GM23338 (cell line): ENCODE measurements around the gene CYP19A1. TPM values are rescaled to one million over a fixed set of nuclear protein-coding genes. Genes with fewer than 3 reads are reported as not detected.

ENCODE experiments used
- ATAC-seq: fragments of 200-7000 bp; cut with Tn5 transposase; 3 replicates; pipeline ENCODE4 v1.9.1; 2020
- DNase-seq: peaks from one replicate; pipeline ENCODE4 v3.0.0-alpha.2; 2015; ENCODE audit warnings: low spot score
- H2AFZ ChIP-seq: fragments of 200-600 bp; sonication (generic); 2 replicates; pipeline ENCODE4 v1.8.0; 2016; ENCODE audit warnings: antibody characterized with exemption, mild to moderate bottlenecking, moderate library complexity
- H3F3A ChIP-seq: fragments of 200-600 bp; sonication (generic); replicated peaks from 2 replicates; pipeline ENCODE4 v1.8.0; 2017; ENCODE audit warnings: antibody characterized with exemption, mixed run types, low read depth
- H3K27ac ChIP-seq: fragments of 200-600 bp; sonication (generic); 2 replicates; pipeline ENCODE4 v1.6.1; 2016; ENCODE audit warnings: low read depth
- H3K27me3 ChIP-seq: fragments of 200-600 bp; sonication (generic); 2 replicates; pipeline ENCODE4 v1.8.0; 2016; ENCODE audit warnings: mild to moderate bottlenecking, mixed run types, moderate library complexity; ENCODE audit not compliant: insufficient read depth
- H3K36me3 ChIP-seq: fragments of 200-600 bp; sonication (generic); 2 replicates; pipeline ENCODE4 v1.8.0; 2016; ENCODE audit warnings: mild to moderate bottlenecking; ENCODE audit not compliant: insufficient read depth
- H3K4me1 ChIP-seq: fragments of 200-600 bp; sonication (generic); 2 replicates; pipeline ENCODE4 v1.8.0; 2016; ENCODE audit warnings: mild to moderate bottlenecking, moderate library complexity; ENCODE audit not compliant: insufficient read depth
- H3K4me2 ChIP-seq: fragments of 200-600 bp; sonication (generic); 2 replicates; pipeline ENCODE4 v1.7.1; 2017; ENCODE audit warnings: mixed run types
- H3K4me3 ChIP-seq: fragments of 200-600 bp; sonication (generic); 2 replicates; pipeline ENCODE4 v1.6.1; 2016; ENCODE audit warnings: mixed run types
- H3K79me2 ChIP-seq: fragments of 200-600 bp; sonication (generic); replicated peaks from 2 replicates; pipeline ENCODE4 v1.8.0; 2017; ENCODE audit warnings: mild to moderate bottlenecking; ENCODE audit not compliant: insufficient read depth
- H3K9me2 ChIP-seq: fragments of 200-600 bp; sonication (generic); 2 replicates; pipeline ENCODE4 v1.8.0; 2017; ENCODE audit not compliant: insufficient read depth
- H4K20me1 ChIP-seq: fragments of 200-600 bp; sonication (generic); replicated peaks from 2 replicates; pipeline ENCODE4 v1.8.0; 2017; ENCODE audit warnings: mild to moderate bottlenecking; ENCODE audit not compliant: insufficient read depth
- H3K27ac Mint-ChIP-seq: 2 replicates; pipeline ENCODE4 v1.8.0; 2020; ENCODE audit warnings: inconsistent platforms, mild to moderate bottlenecking, moderate library complexity, mixed read lengths
- H3K27me3 Mint-ChIP-seq: 3 replicates; pipeline ENCODE4 v1.8.0; 2022; ENCODE audit warnings: low read depth, mild to moderate bottlenecking, moderate library complexity, mixed read lengths, inconsistent platforms; ENCODE audit not compliant: insufficient read depth, poor library complexity
- H3K36me3 Mint-ChIP-seq: 3 replicates; pipeline ENCODE4 v1.8.0; 2021; ENCODE audit warnings: low read depth, mild to moderate bottlenecking, inconsistent platforms, moderate library complexity, mixed read lengths
- H3K4me1 Mint-ChIP-seq: 3 replicates; pipeline ENCODE4 v1.8.0; 2020; ENCODE audit warnings: mild to moderate bottlenecking, inconsistent platforms, mixed read lengths
- H3K4me3 Mint-ChIP-seq: 3 replicates; pipeline ENCODE4 v1.8.0; 2021; ENCODE audit warnings: moderate library complexity, mild to moderate bottlenecking, inconsistent platforms, mixed read lengths
- H3K9me3 Mint-ChIP-seq: 3 replicates; pipeline ENCODE4 v1.8.0; 2020; ENCODE audit warnings: moderate library complexity, mild to moderate bottlenecking, inconsistent platforms, mixed read lengths
- CREB1 ChIP-seq: fragments of 250-450 bp; sonication (Bioruptor Pico); IDR thresholded peaks from 2 replicates; pipeline ENCODE4 v1.5.0; 2020; ENCODE audit warnings: low read depth, mild to moderate bottlenecking, moderate library complexity
- ETS1 ChIP-seq: IDR thresholded peaks from 2 replicates; pipeline ENCODE4 v1.6.1; 2016; ENCODE audit warnings: antibody characterized with exemption
- JUNB ChIP-seq: IDR thresholded peaks from one replicate; pipeline ENCODE4 v1.6.1; 2016; ENCODE audit warnings: antibody characterized with exemption; ENCODE audit not compliant: unreplicated experiment
- POLR2AphosphoS5 ChIP-seq: IDR thresholded peaks from 2 replicates; pipeline ENCODE4 v1.6.1; 2016; ENCODE audit warnings: antibody characterized with exemption, low read depth
- STAT1 ChIP-seq: IDR thresholded peaks from one replicate; pipeline ENCODE4 v1.6.1; 2016; ENCODE audit warnings: antibody characterized with exemption; ENCODE audit not compliant: unreplicated experiment
- ZNF114 ChIP-seq: fragments of 250-450 bp; sonication (Bioruptor Pico); IDR thresholded peaks from 2 replicates; pipeline ENCODE4 v1.5.0; 2020; ENCODE audit warnings: mild to moderate bottlenecking, moderate library complexity
- ZNF331 ChIP-seq: fragments of 250-450 bp; sonication (Bioruptor Pico); IDR thresholded peaks from 2 replicates; pipeline ENCODE4 v1.5.0; 2020; ENCODE audit warnings: low read depth, mild to moderate bottlenecking, moderate library complexity
- polyA plus RNA-seq: library from polyadenylated mRNA; unstranded; fragments of >200 nt; fragmentation: Nextera tagmentation; extraction: Ambion mirVana; gene quantifications from 2 replicates; pipeline ENCODE4 v1.2.1, GENCODE V29; 2016
- total RNA-seq: library from RNA; depleted of rRNA; stranded (reverse); fragments of >200 nt; shearing (Covaris generic); gene quantifications from 2 replicates; pipeline ENCODE4 v1.2.3, GENCODE V29; 2014
- TF ChIP-seq, protein P1 (sequence below): IDR thresholded peaks from one replicate; pipeline ENCODE4 v1.6.1; 2018; ENCODE audit warnings: antibody characterized with exemption; ENCODE audit not compliant: unreplicated experiment
- TF ChIP-seq, protein P2 (sequence below): fragments of 250-450 bp; sonication (Bioruptor Pico); IDR thresholded peaks from 2 replicates; pipeline ENCODE4 v1.5.0; 2020; ENCODE audit warnings: mild to moderate bottlenecking, moderate library complexity

Gene CYP19A1
- total and polyA plus RNA-seq, 2 experiments from 2014 or later = 0.42 TPM; not detected in 1

GRCh38 chr15:51350723-51351122, 12.3 kb upstream of the CYP19A1 start (continued):
- TF ChIP-seq ETS1 = no peak
- TF ChIP-seq POLR2AphosphoS5 = no peak
- TF ChIP-seq STAT1 = no peak
- TF ChIP-seq, protein P1, sequence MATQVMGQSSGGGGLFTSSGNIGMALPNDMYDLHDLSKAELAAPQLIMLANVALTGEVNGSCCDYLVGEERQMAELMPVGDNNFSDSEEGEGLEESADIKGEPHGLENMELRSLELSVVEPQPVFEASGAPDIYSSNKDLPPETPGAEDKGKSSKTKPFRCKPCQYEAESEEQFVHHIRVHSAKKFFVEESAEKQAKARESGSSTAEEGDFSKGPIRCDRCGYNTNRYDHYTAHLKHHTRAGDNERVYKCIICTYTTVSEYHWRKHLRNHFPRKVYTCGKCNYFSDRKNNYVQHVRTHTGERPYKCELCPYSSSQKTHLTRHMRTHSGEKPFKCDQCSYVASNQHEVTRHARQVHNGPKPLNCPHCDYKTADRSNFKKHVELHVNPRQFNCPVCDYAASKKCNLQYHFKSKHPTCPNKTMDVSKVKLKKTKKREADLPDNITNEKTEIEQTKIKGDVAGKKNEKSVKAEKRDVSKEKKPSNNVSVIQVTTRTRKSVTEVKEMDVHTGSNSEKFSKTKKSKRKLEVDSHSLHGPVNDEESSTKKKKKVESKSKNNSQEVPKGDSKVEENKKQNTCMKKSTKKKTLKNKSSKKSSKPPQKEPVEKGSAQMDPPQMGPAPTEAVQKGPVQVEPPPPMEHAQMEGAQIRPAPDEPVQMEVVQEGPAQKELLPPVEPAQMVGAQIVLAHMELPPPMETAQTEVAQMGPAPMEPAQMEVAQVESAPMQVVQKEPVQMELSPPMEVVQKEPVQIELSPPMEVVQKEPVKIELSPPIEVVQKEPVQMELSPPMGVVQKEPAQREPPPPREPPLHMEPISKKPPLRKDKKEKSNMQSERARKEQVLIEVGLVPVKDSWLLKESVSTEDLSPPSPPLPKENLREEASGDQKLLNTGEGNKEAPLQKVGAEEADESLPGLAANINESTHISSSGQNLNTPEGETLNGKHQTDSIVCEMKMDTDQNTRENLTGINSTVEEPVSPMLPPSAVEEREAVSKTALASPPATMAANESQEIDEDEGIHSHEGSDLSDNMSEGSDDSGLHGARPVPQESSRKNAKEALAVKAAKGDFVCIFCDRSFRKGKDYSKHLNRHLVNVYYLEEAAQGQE = no peak
- TF ChIP-seq CREB1 (CRISPR knock-in tag) = no peak
- no peak for TF ChIP-seq ZNF331 (CRISPR knock-in tag)

DNA sequence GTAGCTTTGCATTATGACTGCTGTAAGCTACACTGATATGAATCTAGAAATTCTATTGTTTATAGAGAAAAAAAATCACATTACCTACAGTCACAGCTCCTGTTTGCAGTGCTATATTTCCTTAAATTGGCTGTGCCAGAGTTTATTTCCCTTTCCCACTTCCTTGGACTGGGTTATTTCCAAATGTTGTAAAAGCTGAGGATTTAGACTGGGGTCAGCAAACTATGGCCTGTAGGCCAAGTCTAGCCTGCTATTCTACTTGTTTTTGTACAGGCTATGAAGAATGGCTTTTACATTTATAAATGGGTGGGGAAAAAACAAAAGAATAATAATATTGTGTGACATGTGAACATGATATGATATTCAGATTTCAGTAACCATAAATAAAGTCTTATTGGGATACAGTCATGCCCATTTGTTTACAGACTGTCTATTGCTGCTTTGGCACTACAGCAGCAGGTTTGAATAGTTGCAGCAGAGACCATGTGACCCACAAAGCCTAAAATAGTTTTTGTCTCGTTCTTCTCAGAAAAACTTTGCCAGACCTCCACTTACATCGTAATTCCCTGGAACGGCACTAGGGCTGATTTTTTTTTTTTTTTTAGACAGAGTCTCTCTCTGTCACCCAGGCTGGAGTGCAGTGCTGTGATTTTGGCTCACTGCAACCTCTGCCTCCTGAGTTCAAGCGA, 10.9 kb upstream of the CYP19A1 start:
- DNase-seq (no peak), ATAC-seq (no peak)
- Histone ChIP-seq H3K79me2 (no peaks in the 10 kb centered on the region), H3F3A (no peaks in the 10 kb centered on the region), H3K9me2 (no peaks in the 10 kb centered on the region; the same call in 1 of the 2 replicates), H3K27ac (no peak overlapping the region), H2AFZ (no peak overlapping the region), H3K27me3 (peaks cover 2% of the 10 kb centered on the region), H3K4me1 (no peaks in the 10 kb centered on the region; the same call in 1 of the 2 replicates), H4K20me1 (no peaks in the 10 kb centered on the region), H3K4me2 (no peak overlapping the region), H3K4me3 (no peak overlapping the region), H3K36me3 (no peaks in the 10 kb centered on the region)
- H3K27me3 Mint-ChIP-seq = peaks cover 1% of the 10 kb centered on the region
- TF ChIP-seq ETS1 = no peak
- no peak for TF ChIP-seq ZNF331 (CRISPR knock-in tag)
- no peak for TF ChIP-seq JUNB
- TF ChIP-seq CREB1 (CRISPR knock-in tag) = no peak
- TF ChIP-seq, protein P2, sequence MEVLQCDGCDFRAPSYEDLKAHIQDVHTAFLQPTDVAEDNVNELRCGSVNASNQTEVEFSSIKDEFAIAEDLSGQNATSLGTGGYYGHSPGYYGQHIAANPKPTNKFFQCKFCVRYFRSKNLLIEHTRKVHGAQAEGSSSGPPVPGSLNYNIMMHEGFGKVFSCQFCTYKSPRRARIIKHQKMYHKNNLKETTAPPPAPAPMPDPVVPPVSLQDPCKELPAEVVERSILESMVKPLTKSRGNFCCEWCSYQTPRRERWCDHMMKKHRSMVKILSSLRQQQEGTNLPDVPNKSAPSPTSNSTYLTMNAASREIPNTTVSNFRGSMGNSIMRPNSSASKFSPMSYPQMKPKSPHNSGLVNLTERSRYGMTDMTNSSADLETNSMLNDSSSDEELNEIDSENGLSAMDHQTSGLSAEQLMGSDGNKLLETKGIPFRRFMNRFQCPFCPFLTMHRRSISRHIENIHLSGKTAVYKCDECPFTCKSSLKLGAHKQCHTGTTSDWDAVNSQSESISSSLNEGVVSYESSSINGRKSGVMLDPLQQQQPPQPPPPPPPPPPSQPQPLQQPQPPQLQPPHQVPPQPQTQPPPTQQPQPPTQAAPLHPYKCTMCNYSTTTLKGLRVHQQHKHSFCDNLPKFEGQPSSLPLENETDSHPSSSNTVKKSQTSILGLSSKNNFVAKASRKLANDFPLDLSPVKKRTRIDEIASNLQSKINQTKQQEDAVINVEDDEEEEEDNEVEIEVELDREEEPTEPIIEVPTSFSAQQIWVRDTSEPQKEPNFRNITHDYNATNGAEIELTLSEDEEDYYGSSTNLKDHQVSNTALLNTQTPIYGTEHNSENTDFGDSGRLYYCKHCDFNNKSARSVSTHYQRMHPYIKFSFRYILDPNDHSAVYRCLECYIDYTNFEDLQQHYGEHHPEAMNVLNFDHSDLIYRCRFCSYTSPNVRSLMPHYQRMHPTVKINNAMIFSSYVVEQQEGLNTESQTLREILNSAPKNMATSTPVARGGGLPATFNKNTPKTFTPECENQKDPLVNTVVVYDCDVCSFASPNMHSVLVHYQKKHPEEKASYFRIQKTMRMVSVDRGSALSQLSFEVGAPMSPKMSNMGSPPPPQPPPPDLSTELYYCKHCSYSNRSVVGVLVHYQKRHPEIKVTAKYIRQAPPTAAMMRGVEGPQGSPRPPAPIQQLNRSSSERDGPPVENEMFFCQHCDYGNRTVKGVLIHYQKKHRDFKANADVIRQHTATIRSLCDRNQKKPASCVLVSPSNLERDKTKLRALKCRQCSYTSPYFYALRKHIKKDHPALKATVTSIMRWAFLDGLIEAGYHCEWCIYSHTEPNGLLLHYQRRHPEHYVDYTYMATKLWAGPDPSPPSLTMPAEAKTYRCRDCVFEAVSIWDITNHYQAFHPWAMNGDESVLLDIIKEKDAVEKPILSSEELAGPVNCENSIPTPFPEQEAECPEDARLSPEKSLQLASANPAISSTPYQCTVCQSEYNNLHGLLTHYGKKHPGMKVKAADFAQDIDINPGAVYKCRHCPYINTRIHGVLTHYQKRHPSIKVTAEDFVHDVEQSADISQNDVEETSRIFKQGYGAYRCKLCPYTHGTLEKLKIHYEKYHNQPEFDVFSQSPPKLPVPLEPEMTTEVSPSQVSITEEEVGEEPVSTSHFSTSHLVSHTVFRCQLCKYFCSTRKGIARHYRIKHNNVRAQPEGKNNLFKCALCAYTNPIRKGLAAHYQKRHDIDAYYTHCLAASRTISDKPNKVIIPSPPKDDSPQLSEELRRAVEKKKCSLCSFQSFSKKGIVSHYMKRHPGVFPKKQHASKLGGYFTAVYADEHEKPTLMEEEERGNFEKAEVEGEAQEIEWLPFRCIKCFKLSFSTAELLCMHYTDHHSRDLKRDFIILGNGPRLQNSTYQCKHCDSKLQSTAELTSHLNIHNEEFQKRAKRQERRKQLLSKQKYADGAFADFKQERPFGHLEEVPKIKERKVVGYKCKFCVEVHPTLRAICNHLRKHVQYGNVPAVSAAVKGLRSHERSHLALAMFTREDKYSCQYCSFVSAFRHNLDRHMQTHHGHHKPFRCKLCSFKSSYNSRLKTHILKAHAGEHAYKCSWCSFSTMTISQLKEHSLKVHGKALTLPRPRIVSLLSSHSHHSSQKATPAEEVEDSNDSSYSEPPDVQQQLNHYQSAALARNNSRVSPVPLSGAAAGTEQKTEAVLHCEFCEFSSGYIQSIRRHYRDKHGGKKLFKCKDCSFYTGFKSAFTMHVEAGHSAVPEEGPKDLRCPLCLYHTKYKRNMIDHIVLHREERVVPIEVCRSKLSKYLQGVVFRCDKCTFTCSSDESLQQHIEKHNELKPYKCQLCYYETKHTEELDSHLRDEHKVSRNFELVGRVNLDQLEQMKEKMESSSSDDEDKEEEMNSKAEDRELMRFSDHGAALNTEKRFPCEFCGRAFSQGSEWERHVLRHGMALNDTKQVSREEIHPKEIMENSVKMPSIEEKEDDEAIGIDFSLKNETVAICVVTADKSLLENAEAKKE (CRISPR knock-in tag) = no peak
- no peak for TF ChIP-seq POLR2AphosphoS5
- no peak for TF ChIP-seq ZNF114 (CRISPR knock-in tag)
- no peak overlapping the region for H3K4me3 Mint-ChIP-seq
- no peak overlapping the region for H3K27ac Mint-ChIP-seq
- no peaks in the 10 kb centered on the region for H3K36me3 Mint-ChIP-seq
- H3K9me3 Mint-ChIP-seq = no peaks in the 10 kb centered on the region
- peaks cover 4% of the 10 kb centered on the region; the same call in 1 of the 3 replicates for H3K4me1 Mint-ChIP-seq
